ENCODE data around the gene GRK1.
A peak's percentile ranks its signal among the peaks of the same experiment; 100 is the strongest.

The GRK1 gene

DNA sequence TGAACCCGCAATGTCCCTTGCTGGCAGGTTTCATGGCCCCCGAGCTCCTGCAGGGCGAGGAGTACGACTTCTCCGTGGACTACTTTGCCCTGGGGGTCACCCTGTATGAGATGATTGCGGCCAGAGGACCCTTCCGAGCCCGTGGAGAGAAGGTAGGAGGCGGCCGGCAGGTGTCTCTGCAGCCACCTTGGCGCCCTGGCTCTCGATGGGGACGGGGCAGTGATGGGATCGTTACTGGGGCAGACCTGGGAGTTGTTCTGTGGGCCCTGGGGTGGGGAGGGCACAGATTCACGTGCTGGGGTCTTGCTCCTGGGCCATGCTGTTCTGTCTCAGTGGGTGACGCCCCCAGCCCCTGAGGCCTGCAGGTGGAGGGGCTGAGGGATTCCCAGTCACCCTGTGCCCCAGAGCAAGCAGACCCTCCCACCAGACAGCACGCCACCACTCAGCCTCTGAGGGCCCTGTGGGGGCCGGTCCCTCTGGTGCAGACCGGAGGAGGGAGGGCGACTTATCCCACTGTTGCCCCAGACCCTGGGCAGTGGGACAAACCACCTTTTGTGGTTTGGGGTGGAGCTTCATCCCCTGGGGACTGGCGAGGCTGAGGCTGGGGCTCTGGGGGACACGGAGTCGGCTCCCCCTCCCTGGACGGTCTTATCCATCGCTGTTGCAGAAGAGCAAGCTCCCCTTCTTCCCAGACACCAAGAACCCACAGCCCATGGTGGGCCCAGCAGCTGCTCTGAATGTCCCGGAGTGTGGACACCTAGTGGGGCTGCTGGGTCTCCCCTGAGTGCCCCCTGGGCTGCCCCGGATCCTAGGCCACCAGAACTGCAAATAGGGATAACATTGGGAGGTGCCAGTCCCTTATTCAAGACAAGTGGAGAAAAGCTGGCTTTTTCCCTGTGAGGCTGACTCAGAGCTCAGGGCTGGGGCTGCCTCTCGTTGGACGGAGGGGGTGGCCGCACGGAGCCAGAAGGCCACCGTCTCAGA is 64.5 kb downstream of the GRK1 start:
- no peak for DNase-seq

DNA sequence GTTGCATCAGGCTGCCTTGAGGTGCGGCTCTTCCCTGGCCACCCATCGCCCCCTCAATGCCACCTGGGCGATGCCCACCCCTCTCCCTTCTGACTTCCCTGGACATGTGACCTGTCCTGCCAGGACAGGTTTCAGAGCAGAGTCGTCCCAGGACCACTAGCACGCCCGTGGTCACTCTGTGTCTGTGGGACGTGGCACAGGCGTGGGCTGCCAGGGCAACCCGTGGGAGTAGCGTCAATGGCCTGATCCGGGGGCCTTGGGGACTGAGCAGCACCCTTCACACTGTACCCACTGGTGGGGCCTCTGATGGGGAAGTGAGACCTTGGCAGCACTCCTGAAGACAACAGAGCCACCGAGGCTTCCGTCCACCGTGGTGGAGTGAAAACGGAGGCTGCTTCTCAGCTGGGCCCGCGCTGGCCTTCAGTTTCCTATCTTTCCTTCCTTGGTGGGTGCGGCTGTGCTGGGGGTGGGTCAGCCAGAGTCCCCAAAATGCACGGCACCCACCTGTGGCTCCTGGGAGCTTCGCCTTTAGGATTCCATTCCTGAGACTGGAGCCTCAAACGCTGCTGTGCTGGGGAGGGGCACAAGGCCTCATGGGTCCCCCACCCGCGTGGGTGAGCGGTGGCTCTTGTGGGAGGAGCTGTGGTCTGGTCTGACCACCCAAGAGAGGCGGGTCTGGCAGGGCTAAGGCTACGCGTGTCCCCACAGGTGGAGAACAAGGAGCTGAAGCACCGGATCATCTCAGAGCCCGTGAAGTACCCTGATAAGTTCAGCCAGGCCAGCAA is 65.3 kb downstream of the GRK1 start:
- no peak for DNase-seq

DNA sequence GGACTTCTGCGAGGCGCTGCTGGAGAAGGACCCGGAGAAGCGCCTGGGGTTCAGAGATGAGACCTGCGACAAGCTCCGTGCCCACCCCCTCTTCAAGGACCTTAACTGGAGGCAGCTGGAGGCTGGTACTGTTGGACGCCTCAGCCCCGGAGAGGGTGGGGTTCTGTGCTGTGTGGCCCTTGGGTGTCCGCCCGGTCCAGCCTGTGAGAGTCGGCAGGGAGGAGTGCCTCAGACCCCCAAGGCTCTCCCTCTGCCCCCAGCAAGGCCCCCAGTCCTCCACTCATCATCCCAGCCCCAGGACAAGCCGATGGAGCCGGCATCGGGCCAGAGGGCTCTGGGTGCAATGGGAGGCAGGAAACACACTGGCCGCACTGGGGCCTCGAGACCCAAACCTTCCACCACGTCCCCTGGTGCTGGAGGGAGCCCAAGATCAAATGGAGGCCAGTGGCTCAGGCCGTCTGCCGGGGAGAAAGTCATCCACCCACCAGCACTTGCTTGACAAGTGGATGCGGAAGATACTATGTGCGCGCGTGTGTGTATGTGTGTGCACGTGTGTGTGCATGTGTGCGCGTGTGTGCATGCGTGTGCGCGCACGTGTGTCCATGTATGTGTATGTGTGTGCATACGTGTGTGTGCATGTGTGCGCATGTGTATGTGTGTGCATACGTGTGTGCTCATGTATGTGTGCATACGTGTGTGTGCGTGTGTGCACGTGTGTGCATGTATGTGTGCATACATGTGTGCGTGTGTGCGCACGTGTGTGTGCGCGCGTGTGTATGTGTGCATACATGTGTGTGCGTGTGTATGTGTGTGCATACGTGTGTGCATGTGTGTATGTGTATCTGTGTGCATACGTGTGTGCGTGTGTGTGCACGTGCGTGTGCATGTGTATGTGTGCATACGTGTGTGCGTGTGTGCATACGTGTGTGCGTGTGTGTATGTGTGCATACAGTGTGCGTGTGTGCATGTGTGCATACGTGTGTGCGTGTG is 66.2 kb downstream of the GRK1 start:
- no peak for DNase-seq

DNA sequence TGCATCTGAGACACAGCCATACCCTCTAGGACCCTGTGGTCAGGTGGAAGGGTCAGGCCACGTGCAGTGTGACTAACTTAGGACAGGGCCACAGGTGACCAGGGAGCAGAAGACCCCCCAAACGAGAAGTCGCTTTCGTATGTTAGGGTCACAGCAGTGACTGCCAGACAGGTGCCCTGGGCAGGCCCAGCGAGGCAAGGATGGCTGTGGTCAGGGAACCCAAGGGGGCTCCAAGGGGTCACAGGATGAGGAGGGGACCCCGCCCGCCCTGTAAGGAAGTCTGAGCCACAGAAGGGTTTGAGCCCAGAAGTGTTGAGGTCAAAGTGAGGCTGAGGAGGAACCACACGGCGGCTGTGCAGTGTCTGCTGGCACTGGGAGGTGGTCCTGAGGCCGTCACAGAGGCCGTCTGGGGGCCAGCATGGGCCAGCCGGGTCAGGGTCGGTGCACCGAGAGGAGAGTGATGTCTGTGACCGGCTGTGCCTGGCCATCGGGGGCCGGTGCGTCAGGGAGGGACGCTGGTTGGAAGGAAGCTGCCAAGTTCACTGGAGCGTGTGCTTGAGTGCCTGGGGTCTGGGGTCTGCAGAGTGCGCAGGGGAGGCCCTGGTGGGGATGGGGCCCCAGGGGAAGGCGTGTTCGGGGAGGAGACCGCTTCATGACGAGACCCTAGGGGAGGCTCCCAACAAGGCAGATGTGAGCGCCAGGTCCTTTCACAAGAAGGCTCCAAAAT is 67.2 kb downstream of the GRK1 start:
- no peak for DNase-seq

DNA sequence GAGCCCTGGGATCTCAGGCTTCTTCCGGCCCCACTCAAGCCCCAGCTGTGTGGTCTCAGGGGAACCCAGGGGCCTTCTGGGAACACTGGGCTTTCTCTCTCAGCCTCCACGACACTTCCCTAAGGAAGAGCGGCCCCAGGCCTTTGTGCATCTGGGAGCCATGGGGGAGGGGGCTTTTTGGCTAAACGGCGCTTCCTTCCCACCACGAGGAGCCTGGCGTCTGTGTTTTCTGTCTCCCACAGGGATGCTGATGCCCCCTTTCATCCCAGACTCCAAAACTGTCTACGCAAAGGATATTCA is 67.8 kb downstream of the GRK1 start:
- DNase-seq, result no peak

DNA sequence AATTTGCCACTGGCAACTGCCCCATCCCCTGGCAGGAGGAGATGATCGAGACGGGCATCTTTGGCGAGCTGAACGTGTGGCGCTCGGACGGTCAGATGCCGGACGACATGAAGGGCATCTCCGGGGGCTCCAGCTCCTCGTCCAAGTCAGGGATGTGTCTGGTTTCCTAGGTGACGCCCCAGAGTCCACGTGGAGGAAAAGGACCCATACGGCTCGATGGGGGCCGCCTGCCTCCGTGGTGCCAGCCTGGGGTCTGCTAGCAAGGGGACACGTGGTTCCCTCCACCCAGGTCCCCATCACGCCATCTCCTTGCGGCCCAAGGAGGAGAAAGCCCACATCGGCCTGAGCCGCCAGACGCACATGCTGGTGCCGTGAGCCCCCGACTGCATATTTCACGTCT is 68.2 kb downstream of the GRK1 start:
- DNase-seq, result no peak

DNA sequence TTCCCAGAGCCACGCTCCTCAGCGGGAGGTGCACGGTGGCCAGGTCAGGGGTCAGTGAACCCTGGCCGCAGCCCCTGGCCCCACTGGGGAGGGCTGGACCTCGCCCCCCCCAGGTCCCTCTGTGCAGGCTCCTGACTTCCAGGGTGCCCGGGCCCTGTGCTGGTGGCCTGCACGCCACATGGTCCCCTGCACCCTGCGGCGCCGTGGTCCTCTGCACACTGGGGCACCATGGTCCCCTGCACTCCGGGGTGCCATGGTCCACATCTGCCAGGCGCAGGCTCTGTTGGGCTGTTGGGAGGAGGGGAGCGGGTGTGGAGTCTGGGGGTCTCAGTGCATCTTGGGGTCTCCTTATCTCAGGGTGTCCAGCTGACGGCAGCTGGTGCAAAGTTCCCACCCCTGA is 68.7 kb downstream of the GRK1 start:
- DNase-seq, result no peak

DNA sequence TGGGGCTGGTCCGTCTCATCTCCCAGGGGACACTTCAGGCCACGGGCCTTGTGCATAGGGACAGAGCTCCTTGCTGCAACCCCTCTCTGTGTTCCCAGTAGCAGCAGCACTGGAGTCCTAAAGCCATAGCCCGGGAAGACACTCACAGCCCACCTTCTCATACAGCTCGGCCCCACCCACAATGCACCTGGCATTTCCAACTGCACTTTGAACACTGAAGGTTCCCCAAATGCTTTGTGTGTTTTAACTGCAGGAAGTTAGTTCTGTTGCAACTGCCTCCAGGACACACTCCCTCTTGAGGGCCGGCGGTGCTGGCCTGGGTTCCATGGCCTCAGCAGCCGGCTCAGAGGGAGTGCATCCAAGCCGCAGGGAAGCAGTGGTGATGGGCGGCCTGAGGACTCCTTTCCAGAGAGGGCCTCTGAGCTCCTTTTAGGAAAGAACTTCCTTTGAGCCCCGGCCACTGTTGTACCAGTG is 69.3 kb downstream of the GRK1 start:
- DNase-seq, result no peak

DNA sequence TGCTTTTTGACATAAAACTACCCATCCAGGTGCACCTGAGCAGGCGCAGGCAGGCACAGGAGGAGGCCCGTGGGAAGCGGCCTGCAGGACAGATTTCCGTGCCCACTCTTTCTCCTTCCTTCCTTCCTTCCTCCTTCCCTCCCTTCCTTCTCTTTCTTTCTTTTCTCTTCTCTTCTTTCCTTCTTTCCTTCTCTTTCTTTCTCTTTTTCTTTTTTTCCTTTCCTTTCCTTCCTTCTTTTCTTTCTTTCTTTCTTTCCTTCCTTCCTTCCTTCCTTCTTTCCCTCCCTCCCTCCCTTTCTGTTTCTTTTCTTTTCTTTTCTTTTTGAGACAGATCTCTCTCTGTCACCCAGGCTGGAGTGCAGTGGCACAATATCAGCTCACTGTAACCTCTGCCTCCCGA is 70.8 kb downstream of the GRK1 start:
- DNase-seq, result no peak

DNA sequence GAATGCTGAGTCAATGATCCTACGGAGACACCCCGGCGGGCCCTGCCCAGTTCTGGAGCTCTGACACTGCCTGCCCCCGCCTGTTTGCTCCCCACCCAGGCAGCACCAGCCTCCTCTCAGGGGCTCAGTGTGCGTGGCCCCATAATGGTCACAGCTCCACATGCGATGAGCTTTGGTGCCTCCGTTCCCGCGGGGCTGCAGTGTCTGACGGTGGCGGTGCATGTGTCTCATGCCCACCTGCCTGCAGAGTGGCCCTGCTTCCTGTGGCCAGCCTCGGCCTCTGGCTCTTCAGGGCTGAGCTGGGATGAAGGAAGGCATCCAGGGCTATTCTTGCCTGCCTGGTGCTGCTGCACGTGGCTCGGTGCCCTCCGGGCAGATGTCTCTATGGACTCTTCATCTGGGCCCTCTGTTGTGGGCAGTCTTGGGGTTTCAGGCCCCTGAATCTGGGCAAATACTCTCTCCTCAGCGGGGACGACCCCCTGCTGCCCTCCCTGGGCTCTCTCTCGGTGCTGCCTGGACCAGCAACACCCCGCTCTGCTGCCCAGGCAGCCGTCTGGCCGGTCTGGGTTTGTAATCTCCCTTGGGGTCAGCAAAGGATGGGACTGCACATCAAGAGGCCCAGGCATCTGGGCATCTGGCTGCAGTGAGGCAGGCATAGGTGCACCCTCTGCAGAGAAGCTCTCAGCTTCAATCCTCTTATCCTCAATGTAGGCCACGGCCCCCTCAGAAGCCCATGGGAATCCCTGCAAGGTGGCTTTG is 72.7 kb downstream of the GRK1 start:
- no peak for DNase-seq

DNA sequence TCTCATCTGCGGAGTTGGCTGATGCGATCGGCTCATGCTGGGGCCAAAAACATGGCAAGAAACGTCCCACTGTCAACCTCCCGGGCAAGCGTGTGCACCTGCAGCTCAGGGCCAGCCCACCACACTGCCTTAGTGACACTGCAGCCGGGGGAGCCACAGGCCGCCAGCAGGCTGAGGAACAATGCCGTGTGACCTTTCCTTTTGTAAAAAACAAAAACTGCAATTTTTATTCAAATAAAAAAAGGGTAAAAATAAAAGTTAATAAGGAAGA is 73.2 kb downstream of the GRK1 start:
- DNase-seq, result no peak

DNA sequence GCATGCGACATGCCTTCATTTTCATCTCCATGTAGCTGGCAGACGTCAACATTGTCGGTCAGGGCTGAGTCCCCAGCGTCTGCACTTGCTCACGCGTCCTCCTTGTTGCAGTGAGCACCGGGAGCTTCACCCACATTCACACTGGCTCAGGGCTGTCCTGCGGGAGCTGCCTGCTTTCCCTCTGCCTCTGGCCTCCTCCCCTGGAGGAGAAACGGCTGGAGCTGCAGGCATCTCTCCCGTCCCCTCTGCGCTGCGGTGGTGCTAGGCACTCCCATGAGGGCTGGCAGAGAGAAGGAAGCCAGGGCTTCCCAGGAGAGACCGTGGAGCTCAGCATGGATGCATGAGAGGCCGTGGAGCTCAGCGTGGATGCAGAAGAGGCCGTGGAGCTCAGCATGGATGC is 73.6 kb downstream of the GRK1 start:
- DNase-seq, result no peak

DNA sequence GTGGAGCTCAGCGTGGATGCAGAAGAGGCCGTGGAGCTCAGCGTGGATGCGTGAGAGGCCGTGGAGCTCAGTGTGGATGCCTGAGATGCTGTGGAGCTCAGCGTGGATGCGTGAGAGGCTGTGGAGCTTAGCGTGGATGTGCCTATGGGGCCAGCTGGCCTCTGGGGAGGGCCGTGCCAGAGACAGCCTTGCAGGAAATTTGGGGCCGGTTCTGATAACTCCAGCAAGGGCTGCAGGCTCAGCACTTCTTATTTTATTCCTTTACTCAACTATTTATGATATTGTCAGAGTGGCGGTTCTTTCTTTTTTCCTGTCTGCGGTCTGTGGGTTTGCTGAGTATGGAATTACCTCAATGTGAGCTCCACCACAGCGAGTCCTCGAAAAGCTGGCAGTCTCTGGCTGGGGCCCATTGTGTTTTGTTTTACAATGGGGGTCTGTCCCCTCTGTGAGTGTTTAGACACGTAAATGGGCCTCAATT is 74.2 kb downstream of the GRK1 start:
- DNase-seq, result no peak

DNA sequence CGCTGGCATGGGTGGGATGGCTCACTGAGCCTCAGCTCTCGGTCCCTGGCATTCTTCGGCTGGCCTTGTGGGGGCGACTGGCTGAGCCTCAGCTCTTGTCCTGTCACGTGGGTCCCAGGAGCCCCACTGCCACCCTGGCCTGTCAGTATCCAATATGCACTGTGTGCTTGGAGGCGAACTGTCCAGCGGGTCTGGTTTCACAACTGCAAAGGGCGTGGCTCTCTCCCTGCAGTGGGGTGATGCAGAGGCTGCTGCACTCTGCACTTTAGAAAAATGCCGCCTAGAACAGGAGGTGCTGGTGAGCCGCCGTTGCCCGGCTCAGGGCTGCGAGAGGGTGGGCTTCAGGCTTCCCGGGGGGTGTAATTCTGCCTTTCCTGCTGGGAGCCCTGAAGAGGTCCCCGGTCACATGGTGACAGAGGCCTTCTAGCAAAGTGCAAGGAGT is 75.0 kb downstream of the GRK1 start:
- DNase-seq, result peak; percentile 75

DNA sequence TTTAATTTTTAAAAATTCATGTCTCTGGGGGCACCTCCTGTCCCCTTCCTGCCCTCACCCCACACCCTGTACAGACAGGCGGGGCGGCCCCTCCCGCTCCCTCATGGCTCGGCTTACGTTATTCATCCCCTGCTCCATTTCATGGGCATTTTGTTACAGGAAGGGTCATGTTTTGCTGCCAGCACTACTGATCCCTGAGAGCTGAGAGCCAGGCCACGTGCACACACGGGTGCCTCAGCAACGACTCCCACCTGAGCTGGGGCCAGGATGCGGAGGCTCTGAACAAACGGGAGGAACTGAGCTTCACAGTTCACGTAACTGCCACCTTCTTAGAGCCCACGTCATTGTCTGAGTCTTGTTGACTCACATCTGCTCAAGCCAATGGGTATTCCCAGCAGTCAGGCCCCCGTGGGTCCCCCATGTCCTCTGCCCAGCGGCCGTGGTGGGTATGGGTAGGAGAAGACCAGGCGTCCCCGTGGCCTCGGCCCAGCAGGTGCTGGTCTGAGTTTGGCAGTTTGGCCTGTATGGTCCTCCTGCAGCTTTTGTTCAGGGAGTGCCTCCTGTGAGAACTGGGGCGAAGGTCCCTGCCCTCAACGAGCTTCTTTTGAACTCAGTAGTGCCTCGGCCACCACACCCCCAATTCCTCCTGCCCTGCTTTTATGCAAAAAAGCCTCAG is 75.6 kb downstream of the GRK1 start:
- no peak for DNase-seq

DNA sequence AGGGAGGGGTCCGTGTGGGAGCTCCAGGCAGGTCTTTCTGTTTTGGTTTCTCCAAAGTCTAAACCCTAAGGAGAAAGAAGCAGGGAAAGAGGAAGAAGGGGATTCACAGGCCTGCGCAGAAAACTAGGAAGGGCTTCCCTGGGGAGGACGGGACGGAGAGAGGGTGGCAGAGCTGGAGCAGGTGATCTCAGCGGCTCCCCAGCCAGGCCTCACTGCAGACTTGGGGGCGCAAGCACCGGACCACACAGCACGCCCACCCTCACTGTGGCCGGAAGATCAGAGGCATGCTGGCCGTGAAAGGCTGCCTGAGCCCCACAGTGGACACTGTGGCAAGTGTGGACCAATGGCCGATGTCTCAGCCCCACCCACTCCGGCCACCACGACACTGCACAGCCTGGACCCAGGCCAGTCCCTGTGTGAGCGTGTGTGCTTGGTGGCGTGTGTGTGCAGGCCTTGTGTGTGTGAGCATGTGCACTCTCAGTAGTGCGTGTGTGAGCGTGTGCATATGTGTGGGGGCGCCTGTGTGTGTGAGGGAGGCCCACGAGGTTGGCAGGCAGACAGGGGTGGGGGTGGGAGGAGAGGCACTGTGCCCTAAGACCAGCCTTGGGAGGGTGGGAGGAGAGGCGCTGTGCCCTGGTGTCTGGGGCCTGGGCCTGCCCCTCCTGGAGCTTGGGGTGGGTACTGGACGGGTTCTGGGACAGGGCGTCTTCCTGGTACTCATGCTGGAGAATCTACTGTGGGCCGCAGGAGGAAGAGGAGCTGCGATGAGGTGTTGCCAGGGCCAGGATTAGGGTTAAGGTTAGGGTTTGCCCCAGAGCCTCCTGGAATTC is 76.6 kb downstream of the GRK1 start:
- DNase-seq, result no peak

DNA sequence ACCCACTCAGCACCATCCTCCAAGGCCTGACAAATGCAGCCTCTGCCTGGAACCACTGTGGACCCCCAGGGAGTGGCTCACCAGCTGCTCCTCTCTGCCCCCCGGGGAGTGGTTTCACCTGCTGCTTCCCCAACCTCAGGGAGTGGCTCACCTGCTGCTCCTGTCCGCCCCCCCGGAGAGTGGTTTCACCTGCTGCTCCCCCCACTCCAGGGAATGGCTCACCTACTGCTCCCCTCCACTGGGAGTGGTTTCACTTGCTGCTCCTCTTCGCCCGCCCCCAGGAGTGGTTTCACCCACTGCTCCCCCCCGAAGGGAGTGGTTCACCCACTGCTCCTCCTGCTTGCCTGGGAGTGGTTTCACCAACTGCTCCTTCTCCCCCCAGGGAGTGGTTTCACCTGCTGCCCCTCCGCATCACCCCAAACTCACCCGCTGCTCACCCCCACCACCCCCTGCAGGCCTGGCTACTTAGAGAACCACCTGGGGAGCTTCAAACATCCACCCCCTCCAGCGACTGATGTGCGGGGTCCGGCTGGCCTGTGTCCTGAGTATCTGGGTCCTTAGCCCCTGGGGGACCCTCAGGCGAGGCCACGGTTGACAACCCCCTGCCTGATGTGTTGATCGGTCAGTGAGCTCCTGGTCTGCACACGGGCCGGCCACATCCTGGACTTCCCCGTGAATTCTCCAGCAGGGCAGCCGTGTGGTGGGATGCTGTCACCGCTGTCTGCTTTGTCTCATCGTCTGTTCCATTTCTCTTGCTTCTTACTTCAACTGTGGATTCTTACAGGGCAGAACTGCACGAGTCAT is 77.4 kb downstream of the GRK1 start:
- no peak for DNase-seq

DNA sequence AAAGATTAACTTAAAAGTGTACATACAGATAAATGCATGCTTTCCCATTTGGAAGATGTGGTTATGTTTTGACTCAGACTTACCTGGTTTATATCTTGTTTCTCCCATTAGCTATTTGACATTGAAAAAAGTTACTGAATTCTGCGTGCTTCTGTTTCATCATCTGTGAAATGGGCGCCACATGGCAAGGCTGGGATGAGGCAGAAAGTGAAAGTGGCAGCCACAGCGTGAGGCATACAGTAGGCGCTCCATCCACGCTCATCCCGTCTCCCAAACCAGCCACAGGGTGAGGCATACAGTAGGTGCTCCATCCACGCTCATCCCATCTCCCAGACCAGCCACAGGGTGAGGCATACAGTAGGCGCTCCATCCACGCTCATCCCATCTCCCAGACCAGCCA is 78.0 kb downstream of the GRK1 start:
- no peak for DNase-seq

Measured in EL (cell line).